ENCODE data around the gene PIKFYVE.

PIKFYVE gene

GRCh38 chr2:208315081-208315788, 49.2 kb downstream of the PIKFYVE start:
- ChIA-PET CTCF (interaction anchor here (0.6 kb wide), 1 partner anchor 1162 kb away, joined by 9 read pairs; no protein-coding TSS in a partner anchor), POLR2A (no interaction called here)
- TF ChIP-seq SP1 (IDR thresholded peaks at IDR 0.05) (no peak), ZNF384 (IDR thresholded peaks at IDR 0.05) (no peak), FOXA1 (IDR thresholded peaks at IDR 0.05) (no peak), HDGF (IDR thresholded peaks at IDR 0.05; ENCODE audit: borderline replicate concordance) (no peak), ELF4 (IDR thresholded peaks at IDR 0.05) (no peak), PKNOX1 (IDR thresholded peaks at IDR 0.05) (no peak), FOXK2 (IDR thresholded peaks at IDR 0.05) (no peak), TARDBP (IDR thresholded peaks at IDR 0.05) (no peak), L3MBTL2 (conservative IDR thresholded peaks at IDR 0.05) (no peak), BHLHE40 (IDR thresholded peaks at IDR 0.05; ENCODE audit: borderline replicate concordance) (no peak), CTBP1 (IDR thresholded peaks at IDR 0.05; ENCODE audit: borderline replicate concordance) (no peak), LEF1 (IDR thresholded peaks at IDR 0.05; ENCODE audit: borderline replicate concordance) (no peak), FOXM1 (IDR thresholded peaks at IDR 0.05; ENCODE audit: borderline replicate concordance) (no peak), SUZ12 (IDR thresholded peaks at IDR 0.05) (no peak), ARNT (IDR thresholded peaks at IDR 0.05) (no peak), NFRKB (IDR thresholded peaks at IDR 0.05) (no peak)
- no peak for DNase-seq (ENCODE audit: extremely low spot score)

- ChIA-PET CTCF (no interaction called here), POLR2A (no interaction called here)
- DNase-seq (ENCODE audit: extremely low spot score), result no peak
- TF ChIP-seq ELF4 (IDR thresholded peaks at IDR 0.05), result no peak
- TF ChIP-seq BHLHE40 (IDR thresholded peaks at IDR 0.05; ENCODE audit: borderline replicate concordance), result no peak
- TF ChIP-seq SUZ12 (IDR thresholded peaks at IDR 0.05), result no peak
- no peak for TF ChIP-seq FOXM1 (IDR thresholded peaks at IDR 0.05; ENCODE audit: borderline replicate concordance)
- TF ChIP-seq FOXK2 (IDR thresholded peaks at IDR 0.05), result no peak
- no peak for TF ChIP-seq CTBP1 (IDR thresholded peaks at IDR 0.05; ENCODE audit: borderline replicate concordance)
- TF ChIP-seq ZNF384 (IDR thresholded peaks at IDR 0.05), result no peak
- no peak for TF ChIP-seq LEF1 (IDR thresholded peaks at IDR 0.05; ENCODE audit: borderline replicate concordance)
- no peak for TF ChIP-seq SP1 (IDR thresholded peaks at IDR 0.05)
- no peak for TF ChIP-seq HDGF (IDR thresholded peaks at IDR 0.05; ENCODE audit: borderline replicate concordance)
- TF ChIP-seq TARDBP (IDR thresholded peaks at IDR 0.05), result no peak
- no peak for TF ChIP-seq ARNT (IDR thresholded peaks at IDR 0.05)
- no peak for TF ChIP-seq PKNOX1 (IDR thresholded peaks at IDR 0.05)
- TF ChIP-seq L3MBTL2 (conservative IDR thresholded peaks at IDR 0.05), result no peak
These were observed 52.1 kb downstream of the PIKFYVE start for GRCh38 chr2:208318127-208318526.

DNA sequence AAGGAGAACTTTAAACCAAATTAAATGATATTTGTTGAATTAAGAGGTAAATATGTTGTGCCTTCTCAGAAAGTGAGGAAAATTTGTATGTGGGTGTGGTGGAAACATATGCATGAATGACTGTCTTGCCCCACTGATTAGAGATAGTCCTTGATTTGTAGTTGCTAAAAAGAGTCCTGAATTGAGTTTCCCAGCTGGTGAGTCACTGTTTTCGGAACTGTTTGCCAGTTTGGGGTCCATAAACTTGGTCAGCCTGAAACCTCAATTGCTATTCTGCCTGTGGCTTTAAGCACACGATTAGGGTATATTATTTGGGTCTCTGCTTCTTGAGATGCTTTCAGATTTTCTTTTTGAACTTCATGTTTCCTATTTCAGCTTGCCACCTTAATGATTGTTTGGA, 53.3 kb downstream of the PIKFYVE start:
- no peak for TF ChIP-seq ARNT (IDR thresholded peaks at IDR 0.05)
- no peak for TF ChIP-seq ZNF384 (IDR thresholded peaks at IDR 0.05)
- no peak for TF ChIP-seq CTBP1 (IDR thresholded peaks at IDR 0.05; ENCODE audit: borderline replicate concordance)
- no peak for TF ChIP-seq SP1 (IDR thresholded peaks at IDR 0.05)
- TF ChIP-seq SUZ12 (IDR thresholded peaks at IDR 0.05), result no peak
- no peak for TF ChIP-seq NFRKB (IDR thresholded peaks at IDR 0.05)
- TF ChIP-seq LEF1 (IDR thresholded peaks at IDR 0.05; ENCODE audit: borderline replicate concordance), result no peak
- no peak for TF ChIP-seq BHLHE40 (IDR thresholded peaks at IDR 0.05; ENCODE audit: borderline replicate concordance)
- TF ChIP-seq L3MBTL2 (conservative IDR thresholded peaks at IDR 0.05), result no peak
- TF ChIP-seq HDGF (IDR thresholded peaks at IDR 0.05; ENCODE audit: borderline replicate concordance), result no peak
- TF ChIP-seq TARDBP (IDR thresholded peaks at IDR 0.05), result no peak
- TF ChIP-seq FOXM1 (IDR thresholded peaks at IDR 0.05; ENCODE audit: borderline replicate concordance), result no peak
- no peak for TF ChIP-seq FOXK2 (IDR thresholded peaks at IDR 0.05)
- no peak for TF ChIP-seq PKNOX1 (IDR thresholded peaks at IDR 0.05)
- no peak for TF ChIP-seq FOXA1 (IDR thresholded peaks at IDR 0.05)
- TF ChIP-seq ELF4 (IDR thresholded peaks at IDR 0.05), result no peak
- no peak for DNase-seq (ENCODE audit: extremely low spot score)
- ChIA-PET CTCF (no interaction called here), POLR2A (no interaction called here)

DNA sequence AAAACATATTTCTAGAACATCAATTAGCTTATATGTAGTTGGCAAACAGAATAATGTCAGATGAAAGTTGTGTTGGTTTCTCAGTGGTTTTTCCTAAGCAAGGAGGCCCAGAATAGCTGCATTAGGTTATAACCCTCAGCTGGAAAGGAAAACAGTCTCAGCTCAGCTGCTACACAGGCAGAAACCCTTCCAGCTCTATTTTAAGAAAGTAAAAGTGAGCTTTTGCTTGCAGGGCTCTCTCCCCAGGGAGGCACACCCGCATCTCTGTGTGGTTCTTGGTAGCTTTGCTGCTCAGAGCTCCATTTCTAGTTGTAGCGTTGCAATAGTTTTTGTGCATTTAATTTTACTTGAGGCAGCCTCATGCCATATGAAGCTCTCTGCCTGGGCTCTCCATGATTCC, 54.6 kb downstream of the PIKFYVE start:
- POLR2A ChIA-PET, result no interaction called here
- DNase-seq (ENCODE audit: extremely low spot score), result no peak
- CTCF ChIA-PET, result no interaction called here
- TF ChIP-seq PKNOX1 (IDR thresholded peaks at IDR 0.05) (no peak), TARDBP (IDR thresholded peaks at IDR 0.05) (no peak)

- DNase-seq (ENCODE audit: extremely low spot score), result no peak
- CTCF ChIA-PET, result no interaction called here
- POLR2A ChIA-PET, result no interaction called here
- TF ChIP-seq LEF1 (IDR thresholded peaks at IDR 0.05; ENCODE audit: borderline replicate concordance), result no peak
- TF ChIP-seq TARDBP (IDR thresholded peaks at IDR 0.05), result no peak
- TF ChIP-seq SP1 (IDR thresholded peaks at IDR 0.05), result no peak
- no peak for TF ChIP-seq ELF4 (IDR thresholded peaks at IDR 0.05)
- TF ChIP-seq CTBP1 (IDR thresholded peaks at IDR 0.05; ENCODE audit: borderline replicate concordance), result no peak
- TF ChIP-seq SUZ12 (IDR thresholded peaks at IDR 0.05), result no peak
- TF ChIP-seq BHLHE40 (IDR thresholded peaks at IDR 0.05; ENCODE audit: borderline replicate concordance), result no peak
- no peak for TF ChIP-seq FOXM1 (IDR thresholded peaks at IDR 0.05; ENCODE audit: borderline replicate concordance)
- TF ChIP-seq ZNF384 (IDR thresholded peaks at IDR 0.05), result no peak
- no peak for TF ChIP-seq PKNOX1 (IDR thresholded peaks at IDR 0.05)
- no peak for TF ChIP-seq ARNT (IDR thresholded peaks at IDR 0.05)
- TF ChIP-seq HDGF (IDR thresholded peaks at IDR 0.05; ENCODE audit: borderline replicate concordance), result no peak
- no peak for TF ChIP-seq L3MBTL2 (conservative IDR thresholded peaks at IDR 0.05)
- TF ChIP-seq FOXA1 (IDR thresholded peaks at IDR 0.05), result no peak
- no peak for TF ChIP-seq FOXK2 (IDR thresholded peaks at IDR 0.05)
- no peak for TF ChIP-seq NFRKB (IDR thresholded peaks at IDR 0.05)
These were observed 60.0 kb downstream of the PIKFYVE start for GRCh38 chr2:208326016-208326415.

All from HEK293T (cell line).